GM19324 (cell line): ENCODE results near the gene CDC42EP5.
"Not testable (repeated sequence)": the region's sequence is repeated elsewhere in the genome, so short reads cannot be mapped to it uniquely, and the experiment has no call there.

Experiments used
- ATAC-seq: cut with Tn5 transposase; IDR thresholded peaks from one replicate; pipeline ENCODE4 v1.9.1; 2021; ENCODE audit warnings: mild to moderate bottlenecking, moderate library complexity; ENCODE audit not compliant: unreplicated experiment, low FRiP score

Gene CDC42EP5

GRCh38 chr19:54492568-54492967 lies 19.5 kb upstream of the CDC42EP5 start:
- ATAC-seq, result no peak

DNA sequence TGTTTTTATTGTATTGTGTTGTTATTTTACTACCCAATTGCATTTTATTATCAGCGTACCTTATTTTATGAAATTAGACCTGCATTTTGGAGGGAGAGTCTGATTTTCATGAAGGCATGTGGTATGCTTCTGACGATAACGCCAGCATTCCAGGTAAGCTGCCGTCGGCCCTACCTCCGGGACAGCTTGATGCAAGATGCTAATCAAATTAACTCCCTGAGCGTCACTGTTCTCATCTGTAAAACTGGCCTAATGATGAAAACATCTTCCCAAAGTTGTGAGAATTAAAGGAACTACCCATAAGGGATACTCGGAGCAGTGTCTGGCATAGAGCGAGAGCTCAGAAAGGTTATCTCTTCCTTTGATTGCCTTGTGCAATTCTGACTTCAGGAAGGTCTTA lies 16.7 kb upstream of the CDC42EP5 start:
- ATAC-seq, result no peak

DNA sequence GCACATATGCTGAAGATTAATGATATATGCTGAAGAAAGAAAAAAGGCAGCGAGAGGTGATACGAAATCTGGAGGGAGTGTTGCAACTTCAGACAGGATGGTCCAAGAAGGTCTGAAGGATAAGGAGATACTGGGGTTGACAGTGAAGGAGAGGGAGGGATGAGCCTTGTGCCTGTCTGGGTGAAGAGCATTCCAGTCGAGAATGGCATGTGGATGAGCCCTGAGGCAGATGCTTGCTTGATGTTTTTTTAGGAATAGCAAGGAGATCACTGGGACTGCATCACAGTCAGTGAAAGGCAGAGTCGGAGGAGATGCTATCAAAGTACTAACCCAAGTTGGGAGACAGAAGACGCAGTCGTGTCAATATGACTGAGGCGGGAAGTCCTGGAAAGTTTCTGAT lies 16.2 kb upstream of the CDC42EP5 start:
- no peak for ATAC-seq

DNA sequence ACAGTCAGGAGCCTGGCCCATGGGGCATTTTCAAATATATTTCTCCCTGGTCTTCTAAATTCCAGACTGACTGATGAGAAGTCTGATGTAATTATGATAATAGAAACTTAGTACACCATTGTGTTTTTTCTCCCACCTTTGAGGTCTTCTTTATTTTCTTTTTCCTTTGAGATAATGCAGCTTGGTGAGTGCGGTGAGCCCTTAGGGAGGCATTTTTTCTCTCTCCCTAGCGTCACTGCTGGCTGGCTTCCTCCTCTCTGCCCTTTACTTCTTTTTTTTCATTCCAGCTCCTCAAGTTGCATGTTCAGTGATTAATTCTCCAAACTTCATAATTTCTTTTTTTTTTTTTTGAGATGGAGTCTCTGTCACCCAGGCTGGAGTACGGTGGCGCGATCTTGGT lies 12.8 kb upstream of the CDC42EP5 start:
- no peak for ATAC-seq

DNA sequence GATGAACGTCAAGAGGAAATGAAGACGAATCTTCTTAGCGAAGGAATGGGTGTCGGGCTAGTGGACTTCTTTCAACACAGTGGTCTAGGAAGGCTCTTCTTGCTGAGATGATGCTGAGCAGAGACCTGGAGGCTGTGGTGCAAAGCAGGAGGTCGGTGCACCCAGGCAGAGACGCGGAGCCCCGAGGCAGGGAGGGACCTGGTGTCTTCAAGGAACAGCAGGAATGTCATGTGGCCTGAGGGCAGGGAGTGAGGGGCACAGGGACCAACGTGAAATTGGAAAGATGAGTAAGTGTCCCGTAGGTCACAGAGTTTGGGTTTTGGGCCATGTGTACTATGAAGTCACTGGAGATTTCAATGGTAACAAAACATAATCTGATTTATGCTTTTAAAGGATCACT lies 11.4 kb upstream of the CDC42EP5 start:
- no peak for ATAC-seq

- no peak for ATAC-seq
Measured at GRCh38 chr19:54482889-54483288, 9.8 kb upstream of the CDC42EP5 start.

DNA sequence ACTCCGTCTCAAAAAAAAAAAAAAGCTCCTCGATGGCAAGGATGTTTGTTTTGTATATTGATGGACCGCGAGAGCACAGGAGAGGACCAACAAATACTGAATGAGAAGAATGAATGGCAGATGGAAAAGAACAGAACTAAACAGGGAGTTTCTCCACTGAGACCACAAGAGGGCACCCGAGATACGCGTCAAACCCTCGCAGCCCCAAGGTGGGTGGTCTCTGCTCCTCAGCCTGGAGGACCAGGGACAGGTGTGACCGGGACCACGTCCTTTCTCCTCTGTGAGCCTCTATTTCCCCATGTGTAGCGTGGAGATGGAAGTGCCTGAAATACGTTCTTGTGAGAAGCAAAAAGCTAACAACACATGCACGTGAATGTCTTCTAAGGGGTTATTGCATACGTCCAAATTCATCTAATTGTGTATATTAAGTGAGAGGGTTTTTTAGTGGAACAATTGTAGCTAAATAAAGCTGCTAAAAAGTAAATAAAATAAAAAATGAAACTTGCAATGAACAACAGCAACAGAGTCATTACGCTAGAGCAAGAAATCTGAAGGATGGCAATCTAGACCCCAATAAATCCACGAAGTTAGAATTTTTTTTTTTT lies 8.3 kb upstream of the CDC42EP5 start:
- no peak for ATAC-seq

- no peak for ATAC-seq
Measured at GRCh38 chr19:54480051-54480450, 7.0 kb upstream of the CDC42EP5 start.

- ATAC-seq, result no peak
Measured at GRCh38 chr19:54478677-54479266, 5.7 kb upstream of the CDC42EP5 start.

DNA sequence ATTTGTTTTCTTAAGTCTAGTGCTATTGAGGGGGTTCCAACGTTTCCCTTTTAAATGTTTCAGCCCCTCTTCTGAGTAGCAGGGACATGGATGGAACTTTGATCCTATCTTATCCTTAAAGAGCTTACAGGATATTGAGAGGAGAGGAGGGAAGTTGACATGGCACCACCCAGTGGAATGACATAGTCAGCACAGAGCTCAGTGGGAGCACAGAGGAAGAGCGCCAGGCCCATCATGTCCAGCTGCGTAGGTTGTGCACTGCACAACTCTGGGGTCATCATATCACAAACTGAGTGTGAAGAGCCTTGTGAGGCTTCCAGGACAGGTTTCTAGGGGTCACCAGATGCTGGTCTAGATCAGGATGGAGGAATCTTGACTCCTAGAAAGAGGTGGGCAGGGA lies 4.6 kb upstream of the CDC42EP5 start:
- no peak for ATAC-seq

GRCh38 chr19:54475706-54476105 lies 2.6 kb upstream of the CDC42EP5 start:
- ATAC-seq, result no peak

- no peak for ATAC-seq
Measured at GRCh38 chr19:54473892-54474372, 836 bp upstream of the CDC42EP5 start.

DNA sequence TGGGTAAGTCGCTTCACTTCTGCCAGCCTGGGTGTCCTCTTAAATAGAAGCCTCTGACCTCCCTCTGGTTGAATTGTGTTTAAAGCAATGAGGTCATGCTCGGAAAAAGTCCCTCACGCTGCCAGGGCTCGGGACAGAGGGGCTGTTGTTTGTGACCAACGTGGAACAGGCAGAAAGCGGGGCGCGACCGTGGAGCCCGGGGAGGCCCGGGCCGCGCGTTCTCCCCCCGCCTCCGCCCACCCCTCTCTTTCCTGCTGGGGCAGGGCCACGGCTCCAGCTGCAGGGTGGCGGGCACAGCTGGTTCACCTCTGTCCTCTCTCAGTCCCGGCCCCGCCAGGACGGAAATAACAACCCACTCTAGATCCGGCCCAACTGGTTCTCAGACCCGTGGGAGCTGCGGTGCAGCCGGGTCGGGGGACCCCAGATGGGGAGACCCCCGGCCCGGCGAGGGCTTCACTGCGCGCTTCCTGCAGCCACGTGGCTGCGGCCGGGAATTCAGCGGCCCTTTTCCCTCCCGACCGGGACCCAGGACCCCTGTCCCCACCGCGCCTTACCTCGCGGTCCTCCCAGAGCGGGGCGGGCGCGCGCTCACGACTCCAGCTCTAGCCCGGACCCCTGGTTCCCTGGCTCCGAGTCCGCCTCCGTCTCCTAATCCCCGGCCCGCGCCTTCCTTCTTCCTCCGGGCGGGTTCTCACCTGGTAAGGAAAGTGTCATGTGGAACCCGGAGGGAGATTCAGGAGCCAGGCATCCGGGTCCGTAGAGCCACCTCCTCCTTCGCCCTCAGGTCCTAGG lies 1.9 kb downstream of the CDC42EP5 start:
- ATAC-seq, result no peak

DNA sequence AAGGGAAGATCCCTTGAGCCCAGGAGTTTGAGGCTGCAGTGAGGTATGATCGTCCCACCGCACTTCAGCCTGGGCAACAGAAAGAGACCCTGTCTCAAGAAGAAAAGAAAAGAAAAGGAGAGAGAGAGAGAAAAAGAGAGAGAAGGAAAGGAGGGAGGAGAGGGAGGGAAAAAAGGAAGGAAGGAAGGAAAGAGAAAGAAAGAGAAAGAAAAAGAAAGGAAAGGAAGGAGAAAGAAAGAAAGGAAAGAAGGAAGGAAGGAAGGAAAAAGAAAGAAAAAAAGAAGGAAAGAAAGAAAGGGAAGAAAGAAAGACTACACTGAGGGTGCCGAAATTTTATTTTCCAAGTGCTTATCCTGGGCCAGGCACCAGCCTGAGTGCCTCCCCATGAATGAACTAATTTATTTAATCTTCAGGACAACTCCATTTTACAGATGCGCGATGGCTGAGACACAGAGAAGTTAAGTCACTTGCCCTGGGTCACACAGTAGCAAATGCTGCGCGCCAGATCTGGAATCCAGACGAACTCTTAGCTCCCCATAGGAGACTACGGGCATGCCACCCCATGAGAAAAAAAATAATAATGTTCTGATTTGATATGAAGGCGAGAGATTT lies 2.7 kb downstream of the CDC42EP5 start:
- no peak for ATAC-seq

GRCh38 chr19:54469496-54469934 lies 3.6 kb downstream of the CDC42EP5 start:
- no peak for ATAC-seq

GRCh38 chr19:54466110-54466480 lies 7.0 kb downstream of the CDC42EP5 start:
- ATAC-seq, result not testable (repeated sequence)

- no peak for ATAC-seq
Measured at GRCh38 chr19:54465426-54466109, 7.5 kb downstream of the CDC42EP5 start.

GRCh38 chr19:54464630-54465425 lies 8.3 kb downstream of the CDC42EP5 start:
- ATAC-seq, result peak; percentile 44

- peak; percentile 40 for ATAC-seq
Measured at GRCh38 chr19:54464044-54464629, 9.0 kb downstream of the CDC42EP5 start.
